HG02973 (cell line): ENCODE data around the gene GPC5.

ENCODE experiments used
- ATAC-seq: cut with Tn5 transposase; IDR thresholded peaks from one replicate; pipeline ENCODE4 v1.9.1; 2021; ENCODE audit warnings: moderate library complexity; ENCODE audit not compliant: unreplicated experiment

GPC5 gene

DNA sequence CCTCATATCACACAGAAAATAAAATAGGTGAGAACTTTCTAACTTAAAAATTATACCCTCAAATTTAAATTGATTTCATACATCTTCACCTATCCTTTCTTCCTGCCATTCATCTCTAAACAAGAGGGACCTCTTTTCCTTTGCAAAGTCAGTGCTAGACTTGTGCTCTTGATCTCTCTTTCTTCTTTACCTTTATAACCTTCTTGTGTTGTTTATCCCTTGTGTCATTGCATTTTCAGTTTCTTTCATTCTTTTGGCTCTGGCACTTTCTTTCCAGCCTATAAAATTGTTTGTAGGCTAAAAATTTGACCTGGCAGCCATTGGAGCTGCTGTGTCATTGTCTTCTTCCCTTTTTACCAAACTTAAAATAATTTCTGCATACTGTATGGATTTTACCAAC is 190.1 kb downstream of the GPC5 start:
- no peak for ATAC-seq

DNA sequence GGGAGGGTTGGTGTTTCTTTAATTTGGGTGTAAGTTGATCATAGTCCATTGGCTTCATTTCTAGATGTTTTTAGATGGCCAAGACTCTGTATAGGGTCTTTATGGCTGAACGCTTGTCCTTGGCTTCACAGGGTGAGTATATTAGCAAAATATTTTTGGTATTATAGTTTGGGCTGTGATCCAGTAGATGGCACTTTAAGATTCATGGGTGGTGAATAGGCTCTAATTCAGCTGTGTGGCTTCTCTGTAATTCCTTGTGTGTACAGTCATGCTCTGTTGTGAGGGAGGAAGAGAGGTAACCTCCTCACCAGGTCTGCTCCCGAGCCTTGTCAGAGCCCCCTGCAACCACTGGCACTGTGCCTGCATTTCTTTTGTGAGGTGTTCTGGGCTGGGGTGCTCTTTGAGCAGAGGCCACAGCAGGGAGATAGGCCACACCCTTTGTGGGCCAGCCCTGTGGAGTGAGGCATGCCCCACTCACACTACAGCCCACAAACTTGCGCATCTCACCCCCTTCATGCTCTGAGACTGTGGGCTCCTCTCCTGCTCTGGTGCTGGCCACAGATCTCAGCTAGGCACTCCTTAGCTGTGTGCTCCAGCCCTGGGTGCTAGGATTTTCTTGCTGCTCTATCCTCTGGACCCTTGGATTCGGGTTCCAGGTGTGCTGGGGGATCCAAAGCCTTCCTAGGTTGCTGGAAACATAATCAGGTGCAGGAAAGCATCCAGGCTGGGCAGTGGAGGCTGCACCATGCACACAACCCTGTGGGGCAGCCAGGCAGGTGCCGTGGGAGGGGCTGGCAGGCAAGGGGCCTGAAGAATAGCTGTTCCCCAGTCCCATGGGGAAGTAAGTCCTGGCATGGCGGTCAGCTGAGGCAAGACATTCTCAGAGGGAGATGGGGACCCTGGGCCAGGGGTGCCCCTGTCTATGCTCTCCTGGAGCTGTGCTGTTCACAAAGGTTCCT is 193.9 kb downstream of the GPC5 start:
- no peak for ATAC-seq

DNA sequence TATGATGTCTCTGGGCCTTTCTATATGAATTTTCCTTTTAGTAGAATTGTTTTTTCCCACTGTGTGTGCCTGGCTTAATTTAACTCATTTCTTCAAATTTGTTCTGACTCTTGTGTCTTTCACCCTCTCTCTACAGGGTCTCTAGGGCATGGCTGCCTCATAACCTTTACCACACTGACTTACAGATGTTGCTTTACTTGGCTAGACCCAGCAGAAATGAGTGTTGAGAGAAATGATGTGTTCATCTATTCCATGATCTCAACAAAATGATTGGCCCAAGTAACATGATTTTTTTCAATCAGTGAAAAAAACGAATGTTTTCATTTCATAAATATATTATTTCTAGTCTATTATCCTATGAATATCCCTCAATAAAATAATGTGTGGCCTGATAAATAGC is 195.0 kb downstream of the GPC5 start:
- no peak for ATAC-seq

DNA sequence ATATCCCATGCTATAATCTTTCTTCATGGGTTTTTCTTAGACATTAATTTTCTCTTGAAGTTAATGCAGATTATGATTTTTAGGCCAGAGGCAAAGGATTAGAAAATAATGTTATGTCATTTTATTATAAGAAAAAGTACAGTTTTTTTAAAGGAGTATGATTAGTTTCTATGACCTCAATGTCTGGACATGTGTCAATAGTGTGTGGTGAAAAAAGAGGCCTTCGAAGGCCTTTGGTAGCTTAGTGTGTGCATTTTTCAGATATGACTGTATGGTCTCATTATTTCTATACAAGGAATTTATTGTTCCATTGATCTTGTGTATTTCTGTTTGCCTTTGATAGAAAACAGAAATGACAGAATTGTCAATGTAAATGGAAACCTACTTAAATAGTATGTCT is 195.6 kb downstream of the GPC5 start:
- no peak for ATAC-seq

DNA sequence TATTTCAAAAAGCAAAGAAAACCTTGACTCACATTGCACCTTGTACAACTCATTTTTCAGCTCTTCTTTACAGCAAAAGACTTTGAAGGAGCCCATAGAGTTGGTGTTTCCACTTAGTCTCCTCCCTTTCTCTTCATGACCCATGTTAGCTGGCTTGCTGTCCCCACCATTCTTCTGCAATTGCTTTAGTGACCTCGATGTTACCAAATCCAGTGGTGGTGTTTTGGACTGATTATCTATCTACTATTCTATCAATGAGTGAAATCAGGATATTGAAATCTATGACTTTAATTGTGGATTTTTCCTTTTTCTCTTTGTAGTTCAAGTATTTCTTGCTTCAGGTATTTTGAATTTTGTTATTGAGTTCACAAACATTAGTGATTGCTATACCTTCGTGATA is 197.3 kb downstream of the GPC5 start:
- ATAC-seq, result no peak

DNA sequence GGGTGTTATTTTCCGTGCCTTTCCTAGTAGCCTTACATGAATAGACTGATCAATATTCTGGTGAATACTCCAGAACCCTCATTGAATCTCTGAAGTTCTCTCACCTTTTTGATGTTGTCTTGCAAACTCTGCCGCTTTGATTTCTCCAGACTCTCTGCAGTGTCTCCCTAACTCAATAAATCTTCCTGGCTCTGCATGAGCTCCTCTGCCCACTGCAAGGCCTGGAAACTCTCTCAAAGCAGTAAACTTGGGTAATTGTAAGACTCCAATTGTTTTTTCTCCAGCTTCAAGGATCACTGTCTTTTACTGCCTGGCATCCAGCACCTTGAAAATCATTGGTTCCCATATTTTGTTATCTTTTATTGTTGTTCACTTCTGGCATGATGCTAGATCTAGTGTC is 198.4 kb downstream of the GPC5 start:
- ATAC-seq, result no peak

DNA sequence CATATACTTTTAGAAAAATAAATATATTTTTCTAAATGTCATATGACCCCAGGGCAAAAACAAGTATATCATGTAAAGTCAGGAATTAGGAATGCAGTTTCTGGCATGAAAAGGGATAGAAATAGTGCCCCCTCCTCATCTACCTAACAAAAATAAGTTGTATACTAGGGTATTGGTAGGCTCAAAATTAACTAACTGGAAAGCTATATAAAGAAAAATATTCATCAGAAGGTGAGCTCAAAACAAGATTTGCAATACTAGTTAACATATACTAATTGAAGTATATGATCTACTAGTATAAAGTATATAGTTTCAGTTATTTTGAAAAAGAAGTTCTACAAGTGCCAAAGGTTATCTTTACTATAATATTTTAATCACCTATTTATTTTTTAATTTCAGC is 200.2 kb downstream of the GPC5 start:
- no peak for ATAC-seq

DNA sequence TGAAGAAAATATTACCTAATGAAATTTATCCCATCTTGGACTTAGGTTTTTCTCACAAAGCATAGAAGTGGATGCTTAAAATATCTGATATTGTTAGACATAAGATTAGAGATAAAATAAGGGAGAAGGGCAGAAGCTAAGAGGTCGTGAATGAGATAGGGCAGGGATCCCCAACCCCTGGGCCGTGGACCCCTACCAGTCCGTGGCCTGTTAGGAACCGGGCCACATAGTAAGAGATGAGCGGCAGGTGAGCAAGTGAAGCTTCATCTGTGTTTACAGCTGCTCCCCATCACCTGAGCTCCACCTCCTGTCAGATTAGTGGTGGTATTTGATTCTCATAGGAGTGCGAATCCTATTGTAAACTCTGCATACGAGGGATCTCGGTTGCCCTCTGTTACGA is 202.9 kb downstream of the GPC5 start:
- no peak for ATAC-seq

DNA sequence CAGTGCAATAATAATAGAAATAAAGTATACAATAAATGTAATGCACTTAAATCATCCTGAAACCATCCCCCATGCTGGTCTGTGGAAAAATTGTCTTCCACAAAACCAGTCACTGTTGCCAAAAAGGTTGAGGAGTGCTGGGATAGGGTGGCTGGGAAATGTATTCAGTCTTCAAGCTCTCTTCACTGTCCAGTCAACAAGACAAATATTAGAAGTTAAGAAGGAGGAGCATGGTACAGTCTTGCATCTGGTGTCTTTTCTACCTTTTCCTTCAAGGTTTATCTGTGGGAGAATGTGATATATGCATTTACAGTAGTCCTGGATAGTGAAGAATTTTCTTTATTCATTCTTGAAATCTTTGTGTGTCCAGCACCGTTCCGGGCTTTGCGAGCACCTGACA is 203.4 kb downstream of the GPC5 start:
- no peak for ATAC-seq

DNA sequence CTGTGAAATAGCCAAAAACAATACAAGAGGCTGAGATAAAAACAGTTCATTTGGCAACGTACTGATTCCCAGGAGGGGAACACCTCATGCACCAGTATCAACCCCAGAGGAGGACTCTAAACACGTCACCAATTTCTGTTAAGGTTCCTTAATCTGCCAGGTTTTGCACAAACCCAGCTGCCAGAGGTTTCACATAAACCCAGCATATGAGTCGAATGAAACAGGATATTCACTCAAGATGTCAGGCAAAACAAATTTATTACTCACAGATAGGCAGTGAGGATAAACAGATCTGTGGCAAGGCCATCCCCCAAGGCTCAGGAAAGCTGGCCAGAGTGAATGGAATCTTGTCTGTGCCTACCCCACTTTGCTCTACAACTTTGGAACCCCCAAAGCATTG is 210.9 kb downstream of the GPC5 start:
- ATAC-seq, result no peak

DNA sequence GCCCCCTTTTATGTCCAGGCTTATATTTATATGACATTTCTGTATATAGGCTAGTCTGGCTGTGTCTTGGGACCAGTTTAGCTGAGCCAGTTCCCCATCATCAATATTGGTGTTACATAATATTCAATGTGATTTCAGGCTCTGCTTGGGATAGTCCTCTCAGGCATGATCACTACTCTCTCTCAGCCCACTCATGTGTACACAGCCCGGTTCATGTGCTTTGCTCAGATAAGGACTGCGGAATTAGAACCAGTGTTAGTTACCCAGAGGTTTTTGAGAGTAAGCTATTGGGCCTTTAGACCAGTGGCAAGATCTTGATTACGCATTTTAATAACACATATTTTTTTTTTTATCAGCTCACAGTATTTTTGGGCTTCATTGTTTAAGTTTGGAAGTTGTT is 219.9 kb downstream of the GPC5 start:
- no peak for ATAC-seq

DNA sequence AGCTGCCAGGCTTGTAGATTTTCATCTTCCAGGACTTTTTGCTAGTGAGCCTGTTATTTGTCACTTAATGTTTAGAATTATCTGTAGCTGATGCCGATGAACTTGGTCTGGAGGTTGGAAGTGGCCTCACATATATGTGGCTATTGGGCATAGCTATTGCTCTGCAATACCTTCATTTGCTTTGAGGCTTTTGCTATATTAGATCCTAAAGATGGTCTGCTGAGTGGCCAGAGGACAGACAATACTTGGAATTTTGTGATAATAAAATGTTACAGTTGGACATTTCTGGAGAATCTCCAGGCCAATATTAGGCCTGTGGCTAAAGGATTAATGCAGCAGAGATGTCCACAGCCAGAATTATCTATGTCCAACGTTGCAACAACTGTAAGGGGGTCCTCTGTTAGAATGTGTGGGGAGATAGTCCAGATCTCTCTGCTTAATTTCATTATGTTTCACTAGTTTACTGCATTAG is 222.3 kb downstream of the GPC5 start:
- ATAC-seq, result no peak

DNA sequence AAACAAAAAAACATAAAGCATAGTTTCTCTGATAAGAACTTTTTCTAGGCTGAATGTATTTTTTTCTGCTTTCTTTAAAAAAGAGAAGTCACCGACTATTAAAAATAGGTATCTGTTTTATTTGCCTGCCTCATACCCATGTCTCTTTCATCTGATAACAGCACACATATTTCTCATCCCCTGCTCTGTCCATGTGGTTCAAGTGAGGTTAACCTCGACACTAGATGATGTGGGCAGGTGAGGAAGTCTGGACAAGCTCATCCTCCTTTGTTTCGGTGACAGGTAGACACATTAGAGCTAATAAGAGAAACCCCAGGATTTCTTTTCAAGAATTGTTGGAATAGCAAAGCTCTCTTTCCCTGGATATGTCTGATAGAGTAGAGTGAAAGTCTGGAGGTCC is 222.7 kb downstream of the GPC5 start:
- no peak for ATAC-seq

DNA sequence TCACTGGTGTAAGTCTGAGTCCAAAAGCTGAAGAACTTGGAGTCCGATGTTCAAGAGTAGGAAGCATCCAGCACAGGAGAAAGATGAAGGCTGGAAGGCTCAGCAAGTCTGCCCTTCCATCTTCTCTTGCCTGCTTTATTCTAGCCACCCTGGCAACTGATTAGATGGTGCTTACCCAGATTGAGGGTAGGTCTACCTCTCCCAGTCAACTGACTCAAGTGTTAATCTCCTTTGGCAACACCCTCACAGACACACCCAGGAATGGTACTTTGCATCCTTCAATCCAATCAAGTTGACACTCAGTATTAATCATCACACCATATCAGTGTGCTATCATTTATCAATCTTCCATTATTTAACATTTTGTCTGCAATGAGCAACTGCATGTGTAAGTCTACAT is 223.5 kb downstream of the GPC5 start:
- ATAC-seq, result no peak

DNA sequence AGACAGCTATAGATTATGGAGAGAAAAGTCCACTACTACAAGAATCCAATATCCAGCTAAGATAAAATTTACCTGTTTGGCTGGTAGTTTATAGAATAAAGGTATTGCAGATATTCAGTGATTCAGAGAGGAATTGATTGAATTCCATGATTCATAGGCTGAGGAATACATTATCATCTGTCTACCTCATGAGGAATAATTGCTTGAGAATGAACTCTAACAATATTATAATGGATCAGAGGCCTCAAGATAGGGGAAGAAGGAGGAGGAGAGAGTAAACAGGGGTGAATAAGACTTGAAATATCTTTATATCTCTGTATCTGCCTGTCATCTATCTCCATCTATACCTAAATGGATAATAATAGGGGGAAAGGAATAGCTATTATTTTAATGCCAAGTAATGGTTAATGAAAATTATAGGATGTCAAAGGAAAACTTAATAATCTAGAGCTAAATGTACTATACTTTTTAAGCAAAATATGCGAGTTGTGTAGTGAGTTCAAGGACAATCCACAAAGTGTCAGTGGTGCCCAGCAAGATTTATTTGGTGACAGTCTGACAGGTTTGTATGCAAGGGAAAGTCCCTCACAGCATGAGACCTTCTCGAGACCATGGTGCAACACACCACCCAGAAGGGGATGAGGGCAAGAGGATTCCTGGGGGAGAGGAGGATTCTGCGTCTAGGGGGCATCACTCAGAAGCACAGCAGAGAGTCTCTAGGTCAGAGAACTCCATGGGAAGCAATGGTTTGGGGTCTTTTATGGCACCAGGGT is 224.5 kb downstream of the GPC5 start:
- no peak for ATAC-seq

DNA sequence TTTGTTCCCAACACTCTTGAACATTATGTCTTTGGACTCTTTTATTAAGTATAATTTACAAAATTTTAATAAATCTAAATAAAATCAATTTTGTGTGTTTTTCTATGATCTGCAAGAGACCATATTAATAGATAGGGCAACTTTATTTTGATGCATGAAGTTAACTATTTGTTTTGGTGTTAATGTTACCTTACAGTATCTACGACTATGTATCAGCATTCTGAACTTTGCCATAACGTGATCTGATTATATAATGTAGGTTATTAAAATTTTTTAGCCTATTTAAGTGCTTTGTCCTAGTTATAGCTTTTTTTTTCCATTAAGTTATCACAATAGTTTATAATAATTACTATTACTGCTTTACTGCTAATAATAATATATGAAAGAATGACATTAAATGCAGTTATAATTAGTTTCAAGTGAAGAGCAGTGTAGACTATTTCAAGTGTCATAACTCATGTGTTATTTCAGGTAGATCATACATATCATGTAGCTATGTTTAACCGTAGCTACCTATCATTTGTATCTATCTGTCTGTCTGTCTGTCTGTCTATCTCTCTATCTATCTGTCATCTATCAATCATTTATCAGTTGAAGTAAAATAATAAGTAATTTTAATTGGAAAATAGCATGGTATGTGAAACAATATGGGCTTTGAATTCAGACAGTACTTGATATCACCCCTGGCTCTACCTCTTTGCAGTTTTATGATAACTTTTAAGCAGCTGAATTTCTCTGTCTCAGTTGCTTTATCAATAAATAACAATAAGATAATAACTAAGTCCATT is 229.7 kb downstream of the GPC5 start:
- no peak for ATAC-seq

DNA sequence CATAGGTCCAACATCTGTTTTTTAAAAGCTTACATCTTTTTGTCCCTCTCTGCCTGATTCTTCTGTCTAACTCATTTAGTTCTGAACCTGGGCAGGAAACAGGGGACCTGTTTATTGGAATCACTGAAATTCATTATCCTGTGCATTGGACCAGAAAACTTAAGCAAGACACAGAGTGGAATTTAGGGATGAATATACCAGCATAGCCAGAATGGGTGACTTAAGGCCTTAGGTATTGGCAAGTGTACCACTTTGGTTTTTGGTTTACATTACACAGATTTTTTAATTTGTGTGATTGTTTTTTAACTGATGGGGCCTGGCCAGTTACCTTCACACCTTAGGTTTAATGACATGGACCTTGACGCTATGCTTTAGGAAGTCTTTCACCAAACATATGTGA is 232.5 kb downstream of the GPC5 start:
- no peak for ATAC-seq

DNA sequence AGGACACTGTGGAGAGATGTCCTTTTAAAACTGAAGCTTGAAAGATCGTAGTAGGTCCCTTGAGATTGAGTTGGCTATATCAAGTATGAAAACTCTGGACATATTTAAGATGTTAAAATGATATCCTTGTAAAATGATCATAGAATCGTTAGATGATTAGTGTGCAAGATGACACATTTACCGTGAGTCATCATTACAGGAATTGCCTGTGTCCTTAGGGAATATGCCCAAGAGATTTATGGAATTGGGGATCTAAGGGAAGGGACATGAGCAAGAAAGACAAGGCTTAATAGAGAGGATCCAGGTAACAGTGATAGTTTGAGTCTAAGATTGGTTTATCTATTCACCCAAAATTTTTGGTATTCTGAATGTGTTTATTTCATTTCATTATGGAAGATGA is 233.7 kb downstream of the GPC5 start:
- no peak for ATAC-seq

DNA sequence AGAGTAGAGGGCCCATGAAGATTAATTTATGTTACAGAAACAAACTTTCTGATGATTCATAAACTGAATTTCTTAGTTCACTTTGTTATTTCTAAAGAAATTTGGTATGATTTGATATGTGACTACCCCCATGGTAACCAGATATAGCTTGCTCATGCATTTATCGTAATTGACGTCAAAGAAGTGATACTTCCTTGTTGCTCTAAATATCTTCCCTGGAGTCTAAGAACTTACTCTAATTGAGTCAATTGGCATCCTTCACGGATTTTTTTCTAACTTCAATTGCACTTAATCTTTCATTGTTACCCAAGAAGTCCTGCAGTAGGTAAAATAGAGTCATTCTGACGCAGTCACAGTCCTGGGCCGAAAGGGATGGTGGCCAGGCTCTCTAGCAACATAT is 240.9 kb downstream of the GPC5 start:
- no peak for ATAC-seq

DNA sequence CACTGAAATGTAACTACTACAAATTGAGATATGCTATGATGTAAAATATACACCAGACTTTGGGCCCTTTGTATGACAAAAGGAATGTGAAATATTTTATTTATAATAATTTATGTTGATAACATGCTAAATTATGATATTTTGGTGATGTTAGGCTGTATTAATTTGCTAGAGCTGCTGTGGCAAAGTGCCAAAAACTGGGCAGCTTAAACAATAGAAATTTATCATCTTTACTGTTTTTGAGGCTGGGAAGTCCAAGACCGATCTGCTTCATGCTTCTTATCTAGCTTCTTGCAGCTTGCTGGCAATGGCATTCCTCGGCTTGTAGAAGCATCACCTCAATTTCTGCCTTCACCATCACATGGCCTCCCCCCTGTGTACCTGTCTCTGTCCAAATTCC is 245.0 kb downstream of the GPC5 start:
- no peak for ATAC-seq

DNA sequence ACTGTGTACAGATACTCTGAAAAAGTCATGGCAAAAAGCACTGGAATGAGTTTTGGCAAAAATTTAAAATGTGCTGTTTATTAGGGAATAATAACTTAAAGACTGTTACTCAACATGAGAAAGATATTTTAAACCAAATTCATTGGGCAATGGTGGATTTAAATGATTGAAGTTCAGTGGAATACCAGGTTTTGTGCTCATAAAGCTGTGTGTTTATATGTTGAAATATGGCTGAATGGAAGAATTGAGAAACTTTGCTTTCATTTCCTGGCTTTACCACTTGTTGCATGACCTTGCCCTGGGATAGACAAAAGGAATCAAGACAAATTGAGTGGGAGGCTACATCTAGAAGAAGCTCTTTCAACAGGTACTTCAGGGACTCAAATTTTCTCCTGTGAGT is 246.4 kb downstream of the GPC5 start:
- no peak for ATAC-seq
